ENCODE measurements around the gene GTF2F1. TPM values are rescaled to one million over a fixed set of nuclear protein-coding genes. Genes with fewer than 3 reads are reported as not detected.
"Not testable (repeated sequence)": the region's sequence is repeated elsewhere in the genome, so short reads cannot be mapped to it uniquely, and the experiment has no call there.

The GTF2F1 gene
- total and polyA plus RNA-seq, 7 experiments from 2014 or later: 17.9 to 71.6 (median 60.4) TPM

- DNase-seq (no peak), ATAC-seq (no peak)
- Mint-ChIP-seq H3K9me3 (peaks cover 0 to 1% (median 0%) of the 10 kb centered on the region in 11 donors), H3K4me3 (no peak overlapping the region), H3K36me3 (no peaks in the 10 kb centered on the region), H3K27ac (peak overlapping the region in 1 of 9 donors; percentile 15), H3K27me3 (no peaks in the 10 kb centered on the region), H3K4me1 (no peaks in the 10 kb centered on the region)
- Histone ChIP-seq H3K27ac (ENCODE audit: low read depth, low read length) (no peak overlapping the region), H3K9me3 (ENCODE audit: control insufficient read depth in 2 of 3, low read length in 3 of 3) (no peaks in the 10 kb centered on the region), H3K36me3 (ENCODE audit: control insufficient read depth in 2 of 3, insufficient read depth in 3 of 3, low read length in 3 of 3) (no peaks in the 10 kb centered on the region), H3K4me1 (ENCODE audit: control insufficient read depth in 2 of 2, insufficient read depth in 2 of 2, low read length in 2 of 2) (no peaks in the 10 kb centered on the region), H3K4me3 (ENCODE audit: low read length) (no peak overlapping the region), H3K27me3 (ENCODE audit: control insufficient read depth in 2 of 2, insufficient read depth in 2 of 2, low read length in 2 of 2) (no peaks in the 10 kb centered on the region)
- CTCF ChIA-PET: no interaction called here
- POLR2A ChIA-PET: no interaction called here
- intact Hi-C loops (cut with micrococcal nuclease): no loop called here
Observed at GRCh38 chr19:6402058-6402457, 9.1 kb upstream of the GTF2F1 start.

GRCh38 chr19:6400062-6400944 is 7.3 kb upstream of the GTF2F1 start:
- H3K4me3 Mint-ChIP-seq; intact Hi-C loops (cut with micrococcal nuclease); POLR2A ChIA-PET; H3K27me3 ChIP-seq (ENCODE audit: control insufficient read depth in 2 of 2, insufficient read depth in 2 of 2, low read length in 2 of 2); H3K9me3 ChIP-seq (ENCODE audit: control insufficient read depth in 2 of 3, low read length in 3 of 3); H3K4me1 Mint-ChIP-seq; H3K36me3 ChIP-seq (ENCODE audit: control insufficient read depth in 2 of 3, insufficient read depth in 3 of 3, low read length in 3 of 3); H3K4me3 ChIP-seq (ENCODE audit: low read length); H3K9me3 Mint-ChIP-seq; CTCF ChIA-PET; H3K27ac ChIP-seq (ENCODE audit: low read depth, low read length); DNase-seq; H3K27me3 Mint-ChIP-seq; H3K36me3 Mint-ChIP-seq; H3K4me1 ChIP-seq (ENCODE audit: control insufficient read depth in 2 of 2, insufficient read depth in 2 of 2, low read length in 2 of 2); ATAC-seq: not testable (repeated sequence)
- peak overlapping the region in 1 of 9 donors; percentile 28 for H3K27ac Mint-ChIP-seq

GRCh38 chr19:6396305-6396704 is 3.3 kb upstream of the GTF2F1 start:
- Mint-ChIP-seq H3K4me3 (no peak overlapping the region), H3K36me3 (peaks cover 0 to 4% (median 0%) of the 10 kb centered on the region in 5 donors), H3K27me3 (no peaks in the 10 kb centered on the region), H3K27ac (no peak overlapping the region), H3K4me1 (peaks cover 15 to 22% (median 21%) of the 10 kb centered on the region in 7 donors), H3K9me3 (no peaks in the 10 kb centered on the region)
- ChIA-PET CTCF (no interaction called here), POLR2A (no interaction called here)
- Histone ChIP-seq H3K27ac (ENCODE audit: low read depth, low read length) (no peak overlapping the region), H3K4me3 (ENCODE audit: low read length) (no peak overlapping the region), H3K4me1 (ENCODE audit: control insufficient read depth in 2 of 2, insufficient read depth in 2 of 2, low read length in 2 of 2) (peaks cover 8 to 12% of the 10 kb centered on the region in 2 donors), H3K9me3 (ENCODE audit: control insufficient read depth in 2 of 3, low read length in 3 of 3) (no peaks in the 10 kb centered on the region), H3K36me3 (ENCODE audit: control insufficient read depth in 2 of 3, insufficient read depth in 3 of 3, low read length in 3 of 3) (peaks cover 0 to 16% (median 0%) of the 10 kb centered on the region in 3 experiments), H3K27me3 (ENCODE audit: control insufficient read depth in 2 of 2, insufficient read depth in 2 of 2, low read length in 2 of 2) (no peaks in the 10 kb centered on the region)
- ATAC-seq (no peak), DNase-seq (no peak)
- intact Hi-C loops (cut with micrococcal nuclease): no loop called here

- Mint-ChIP-seq H3K27ac (peak overlapping the region in 8 of 9 donors; percentile 33 to 99 (median 92)), H3K4me3 (peak overlapping the region; percentile 1 to 94 (median 82)), H3K36me3 (peaks cover 0 to 9% (median 5%) of the 10 kb centered on the region in 5 donors), H3K9me3 (no peaks in the 10 kb centered on the region), H3K4me1 (peaks cover 20 to 27% (median 25%) of the 10 kb centered on the region in 7 donors), H3K27me3 (no peaks in the 10 kb centered on the region)
- intact Hi-C loops (cut with micrococcal nuclease): no loop called here
- ChIA-PET POLR2A (interaction anchor here (0.6 to 2.2 kb wide), 3 partner anchors 30 to 247 kb away, joined by 3 to 11 read pairs (median 4); partner anchors contain the start of genes CLPP and KHSRP), CTCF (no interaction called here)
- Histone ChIP-seq H3K36me3 (ENCODE audit: control insufficient read depth in 2 of 3, insufficient read depth in 3 of 3, low read length in 3 of 3) (peaks cover 0 to 21% (median 0%) of the 10 kb centered on the region in 3 experiments), H3K27ac (ENCODE audit: low read depth, low read length) (no peak overlapping the region), H3K27me3 (ENCODE audit: control insufficient read depth in 2 of 2, insufficient read depth in 2 of 2, low read length in 2 of 2) (no peaks in the 10 kb centered on the region), H3K4me1 (ENCODE audit: control insufficient read depth in 2 of 2, insufficient read depth in 2 of 2, low read length in 2 of 2) (peaks cover 8 to 12% of the 10 kb centered on the region in 2 donors), H3K9me3 (ENCODE audit: control insufficient read depth in 2 of 3, low read length in 3 of 3) (no peaks in the 10 kb centered on the region), H3K4me3 (ENCODE audit: low read length) (no peak overlapping the region)
- ATAC-seq (no peak), DNase-seq (no peak)
Observed at GRCh38 chr19:6394831-6395230, 1.9 kb upstream of the GTF2F1 start.

DNA sequence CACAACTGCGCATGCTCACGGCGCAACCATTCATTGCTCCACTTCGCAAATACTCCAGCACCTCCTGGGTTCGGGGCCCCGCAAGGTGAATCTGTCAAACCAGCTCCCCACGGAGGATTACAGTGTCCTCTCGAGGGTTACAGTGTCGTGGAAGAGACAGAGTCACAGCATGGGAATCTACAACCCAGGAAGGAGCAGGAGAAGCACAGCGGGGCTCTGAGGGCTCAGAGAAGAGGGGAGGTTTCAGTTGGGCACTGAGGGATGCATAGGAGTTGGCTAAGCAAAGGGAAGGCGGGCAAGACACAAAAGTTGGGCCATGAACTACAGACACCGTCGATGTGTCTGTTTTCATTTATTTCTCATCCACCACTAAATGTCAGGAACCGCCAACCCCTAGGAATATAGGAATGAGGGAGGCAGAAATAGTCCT is 1.0 kb upstream of the GTF2F1 start:
- ATAC-seq (no peak), DNase-seq (peak in 1 of 9 donors; percentile 49)
- Mint-ChIP-seq H3K4me1 (peaks cover 20 to 27% (median 25%) of the 10 kb centered on the region in 7 donors), H3K36me3 (peaks cover 0 to 13% (median 7%) of the 10 kb centered on the region in 5 donors), H3K4me3 (peak overlapping the region; percentile 90 to 95 (median 94)), H3K27ac (peak overlapping the region; percentile 95 to 99 (median 97)), H3K9me3 (no peaks in the 10 kb centered on the region), H3K27me3 (no peaks in the 10 kb centered on the region)
- POLR2A ChIA-PET: interaction anchor here (1.0 to 2.2 kb wide), 8 partner anchors 19 to 85 kb away, joined by 3 to 11 read pairs (median 4); partner anchors contain the start of genes ALKBH7, CLPP, KHSRP and PSPN
- no peaks in the 10 kb centered on the region for H3K9me3 ChIP-seq (ENCODE audit: control insufficient read depth in 2 of 3, low read length in 3 of 3)
- intact Hi-C loops (cut with micrococcal nuclease): loop anchor here (1.0 to 2.0 kb wide), 7 partner anchors 21 to 343 kb away; partner anchors contain the start of genes CLPP (in 2 of the 2) and GPR108 (in 1 of the 2)
- H3K4me3 ChIP-seq (ENCODE audit: low read length): peak overlapping the region; percentile 81
- H3K27me3 ChIP-seq (ENCODE audit: control insufficient read depth in 2 of 2, insufficient read depth in 2 of 2, low read length in 2 of 2): no peaks in the 10 kb centered on the region
- H3K36me3 ChIP-seq (ENCODE audit: control insufficient read depth in 2 of 3, insufficient read depth in 3 of 3, low read length in 3 of 3): peaks cover 0 to 28% (median 0%) of the 10 kb centered on the region in 3 experiments
- H3K4me1 ChIP-seq (ENCODE audit: control insufficient read depth in 2 of 2, insufficient read depth in 2 of 2, low read length in 2 of 2): peaks cover 8 to 12% of the 10 kb centered on the region in 2 donors
- H3K27ac ChIP-seq (ENCODE audit: low read depth, low read length): peak overlapping the region; percentile 98
- CTCF ChIA-PET: no interaction called here

DNA sequence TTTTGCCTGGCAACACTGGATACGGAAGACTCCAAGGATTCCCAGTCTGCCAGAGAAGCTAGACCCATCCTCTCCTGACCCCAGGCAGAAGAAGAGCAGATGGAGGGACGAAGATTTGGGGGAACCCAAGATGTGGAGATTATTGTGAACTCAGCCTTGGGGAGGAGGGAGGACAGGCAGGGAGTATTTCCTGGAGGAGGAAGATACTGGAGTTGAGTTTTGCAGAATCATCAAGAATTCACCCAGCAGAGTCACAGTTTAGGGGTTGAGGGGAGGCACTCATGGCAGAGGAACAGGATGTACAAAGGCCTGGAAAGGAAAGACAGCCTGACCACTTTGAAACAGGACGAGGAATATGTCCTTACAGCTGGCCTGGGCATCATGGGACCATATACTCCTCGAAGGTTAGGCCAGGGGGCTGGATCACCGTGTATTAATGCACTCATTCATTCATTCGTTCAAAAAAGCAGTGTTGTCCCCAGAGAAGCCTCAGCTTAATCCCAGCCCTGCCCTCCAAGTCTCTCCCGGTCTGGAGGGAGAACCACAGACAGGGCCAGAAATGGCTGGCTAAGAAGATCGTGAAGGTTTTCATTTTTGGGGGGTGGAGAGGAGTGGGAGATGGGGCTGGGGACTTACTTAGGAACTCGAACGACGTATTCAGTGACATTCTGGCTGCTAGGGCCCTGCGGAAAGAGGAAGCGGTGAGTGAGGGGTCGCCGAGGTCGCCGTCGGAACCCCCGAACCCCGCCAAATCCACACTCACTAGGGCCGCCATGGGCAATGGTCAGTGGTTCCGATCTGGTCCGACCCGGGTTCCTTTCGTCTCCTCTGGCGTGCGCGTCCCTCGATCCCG is 517 bp downstream of the GTF2F1 start:
- ChIA-PET POLR2A (interaction anchor here (0.8 to 2.2 kb wide), 6 partner anchors 20 to 86 kb away, joined by 3 to 11 read pairs (median 4); partner anchors contain the start of genes ALKBH7 and CLPP), CTCF (interaction anchor here (1.2 kb wide), 1 partner anchor 20 kb away, joined by 4 read pairs; the partner anchor contains the start of gene ALKBH7)
- Histone ChIP-seq H3K27ac (ENCODE audit: low read depth, low read length) (peak overlapping the region; percentile 98), H3K4me1 (ENCODE audit: control insufficient read depth in 2 of 2, insufficient read depth in 2 of 2, low read length in 2 of 2) (peaks cover 8 to 12% of the 10 kb centered on the region in 2 donors), H3K27me3 (ENCODE audit: control insufficient read depth in 2 of 2, insufficient read depth in 2 of 2, low read length in 2 of 2) (no peaks in the 10 kb centered on the region), H3K4me3 (ENCODE audit: low read length) (peak overlapping the region; percentile 81), H3K36me3 (ENCODE audit: control insufficient read depth in 2 of 3, insufficient read depth in 3 of 3, low read length in 3 of 3) (peaks cover 0 to 41% (median 5%) of the 10 kb centered on the region in 3 experiments), H3K9me3 (ENCODE audit: control insufficient read depth in 2 of 3, low read length in 3 of 3) (no peaks in the 10 kb centered on the region)
- peak overlapping the region; percentile 95 to 99 (median 97) for H3K27ac Mint-ChIP-seq
- peak in 1 of 9 donors; percentile 11 for DNase-seq
- peaks cover 20 to 27% (median 25%) of the 10 kb centered on the region in 7 donors for H3K4me1 Mint-ChIP-seq
- H3K9me3 Mint-ChIP-seq: no peaks in the 10 kb centered on the region
- ATAC-seq: no peak
- intact Hi-C loops (cut with micrococcal nuclease): loop anchor here (1.0 to 2.0 kb wide), 7 partner anchors 19 to 345 kb away; partner anchors contain the start of genes CLPP (in 2 of the 2) and GPR108 (in 1 of the 2)
- peak overlapping the region; percentile 90 to 95 (median 94) for H3K4me3 Mint-ChIP-seq
- H3K27me3 Mint-ChIP-seq: no peaks in the 10 kb centered on the region
- H3K36me3 Mint-ChIP-seq: peaks cover 0 to 18% (median 11%) of the 10 kb centered on the region in 5 donors
